HG03159 (cell line): ENCODE results near the gene ATG13.
"Not testable (repeated sequence)": the region's sequence is repeated elsewhere in the genome, so short reads cannot be mapped to it uniquely, and the experiment has no call there.

ENCODE experiments used
- ATAC-seq: cut with Tn5 transposase; IDR thresholded peaks from one replicate; pipeline ENCODE4 v1.9.1; 2021; ENCODE audit warnings: mild to moderate bottlenecking, moderate library complexity; ENCODE audit not compliant: unreplicated experiment

ATG13 gene

DNA sequence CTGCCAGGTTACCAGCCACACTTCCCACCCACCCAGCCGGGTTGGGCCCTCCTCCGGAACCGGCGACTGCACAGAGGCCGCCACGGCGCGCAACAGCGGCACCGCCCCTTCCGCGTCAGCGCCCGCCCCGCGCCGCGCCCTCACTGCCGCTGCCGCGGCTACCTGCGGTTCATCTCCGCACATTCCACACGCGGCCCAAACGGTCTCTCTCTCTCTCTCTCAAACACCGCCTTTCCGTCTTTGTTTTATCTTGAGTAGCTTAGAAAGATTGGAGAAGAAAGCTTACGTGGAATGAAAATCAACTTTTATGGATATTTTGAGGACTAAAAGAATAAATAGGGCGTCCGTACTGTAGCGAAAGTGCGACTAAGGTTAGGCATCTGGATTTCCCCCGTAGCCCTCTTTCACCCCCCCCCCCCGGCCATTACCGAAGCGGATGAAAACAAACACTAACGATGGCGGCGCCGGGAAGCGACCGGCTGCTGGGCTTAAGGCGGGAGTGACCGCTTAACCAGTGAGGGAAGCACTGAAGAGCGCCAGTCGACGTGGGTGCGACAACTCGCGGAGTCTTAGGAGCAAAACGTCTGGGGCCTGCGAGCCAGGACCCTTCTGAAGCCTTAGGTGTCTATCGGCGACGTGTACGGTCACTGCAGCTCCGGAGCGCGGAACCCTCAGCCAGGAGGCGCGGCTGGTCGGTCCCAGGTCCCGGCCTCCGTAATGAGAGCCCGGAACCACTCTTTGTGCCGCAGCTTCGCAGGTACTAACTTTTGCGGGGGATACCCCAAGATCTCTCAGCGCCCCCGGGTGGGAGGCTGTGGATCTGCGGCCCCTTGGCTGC is at the start of gene ATG13, which contains the start of gene HARBI1:
Gene ATG13 (plus strand): TSS at position 420 of the 838 bp plus-strand sequence. CDS start 26,739 bp downstream, outside the sequence.
Gene HARBI1 (minus strand): TSS at position 94 of the 838 bp plus-strand sequence. CDS start 990 bp downstream, outside the sequence.
- peak; percentile 91 for ATAC-seq

DNA sequence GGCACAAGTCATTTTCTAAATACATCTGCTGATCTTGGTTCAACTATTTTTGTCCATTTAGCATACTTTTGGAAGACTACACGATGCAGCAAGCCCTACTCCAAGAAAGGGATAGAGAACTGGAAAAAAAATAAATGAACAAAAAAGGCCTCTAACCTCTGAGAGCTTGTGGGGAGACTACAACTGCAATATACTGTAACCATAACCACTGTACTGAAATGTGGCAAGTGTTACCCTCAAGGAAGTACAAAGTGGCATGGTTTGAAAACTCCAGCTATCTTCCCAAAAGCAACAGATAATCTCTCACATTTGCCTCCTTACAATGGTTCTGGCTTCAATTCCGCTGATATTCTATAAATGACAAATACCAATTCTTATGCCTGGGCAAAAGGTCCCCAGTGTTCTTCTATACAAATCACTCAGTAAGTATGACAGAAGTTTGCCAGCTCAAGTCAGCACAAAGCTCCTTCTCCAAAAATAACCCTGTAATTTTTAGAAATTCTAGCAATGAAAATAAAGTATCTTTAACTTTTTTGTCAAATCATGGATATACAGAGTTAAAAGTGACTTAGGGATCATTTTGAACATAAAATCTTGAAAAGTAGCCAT is 46.5 kb upstream of the ATG13 start:
- no peak for ATAC-seq

DNA sequence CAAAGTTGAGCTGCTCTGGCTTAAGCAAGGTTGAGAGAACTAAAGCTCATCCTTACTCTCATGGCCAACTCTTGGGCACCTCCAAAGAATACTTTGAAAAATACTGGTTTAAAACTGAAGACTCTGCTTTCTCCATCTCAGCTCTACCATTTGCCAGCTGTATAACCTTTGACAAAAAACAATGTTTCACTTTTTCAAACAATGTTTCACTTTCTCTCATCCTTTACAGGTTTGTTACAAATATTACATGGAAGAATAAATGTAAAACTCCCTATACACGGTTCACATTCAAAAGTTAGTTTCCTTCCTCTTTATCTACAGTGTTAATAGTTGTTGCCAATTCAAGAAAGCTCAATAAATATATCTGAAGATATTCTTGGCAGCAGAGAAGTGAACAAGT is 42.7 kb upstream of the ATG13 start:
- no peak for ATAC-seq

DNA sequence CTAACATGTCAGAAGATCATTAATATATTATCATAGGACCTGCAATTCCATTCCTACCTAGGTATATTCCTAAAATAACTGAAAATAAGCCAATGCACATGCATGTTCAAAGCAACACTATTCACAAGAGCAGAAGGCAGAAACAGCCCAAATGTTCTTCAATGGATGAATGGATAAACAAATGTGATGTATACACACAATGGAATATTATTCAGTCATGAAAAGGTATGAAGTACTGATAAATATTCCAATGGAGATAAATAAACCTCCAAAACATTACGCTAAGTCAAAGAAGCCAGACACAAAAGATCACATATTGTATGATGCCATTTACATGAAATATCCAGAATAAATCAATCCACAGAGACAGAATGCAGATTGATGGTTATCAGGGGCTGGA is 40.3 kb upstream of the ATG13 start:
- no peak for ATAC-seq

DNA sequence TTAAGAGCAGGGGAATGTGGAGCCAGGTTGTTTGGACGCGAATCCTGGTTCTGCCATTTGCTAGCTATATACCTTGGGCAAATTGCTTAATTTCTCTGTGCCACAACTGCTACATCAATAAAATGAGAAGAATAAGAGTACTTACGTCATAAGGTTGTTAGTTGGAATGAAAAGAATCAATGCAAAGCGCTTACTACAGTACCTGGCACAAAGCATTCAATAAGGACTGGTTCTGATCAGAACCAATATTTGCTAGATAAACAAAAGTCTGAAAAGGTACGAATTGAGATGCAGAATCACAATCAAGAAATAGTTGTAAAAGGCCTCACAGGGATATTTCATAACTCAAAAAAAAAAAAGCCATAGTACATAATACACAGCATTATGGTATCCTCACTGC is 34.8 kb upstream of the ATG13 start:
- ATAC-seq: no peak

DNA sequence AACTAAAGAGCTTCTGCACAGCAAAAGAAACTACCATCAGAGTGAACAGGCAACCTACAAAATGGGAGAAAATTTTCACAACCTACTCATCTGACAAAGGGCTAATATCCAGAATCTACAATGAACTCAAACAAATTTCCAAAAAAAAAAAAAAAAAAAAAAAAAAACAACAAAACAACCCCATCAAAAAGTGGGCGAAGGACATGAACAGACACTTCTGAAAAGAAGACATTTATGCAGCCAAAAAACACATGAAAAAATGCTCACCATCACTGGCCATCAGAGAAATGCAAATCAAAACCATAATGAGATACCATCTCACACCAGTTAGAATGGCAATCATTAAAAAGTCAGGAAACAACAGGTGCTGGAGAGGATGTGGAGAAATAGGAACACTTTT is 33.8 kb upstream of the ATG13 start:
- not testable (repeated sequence) for ATAC-seq

DNA sequence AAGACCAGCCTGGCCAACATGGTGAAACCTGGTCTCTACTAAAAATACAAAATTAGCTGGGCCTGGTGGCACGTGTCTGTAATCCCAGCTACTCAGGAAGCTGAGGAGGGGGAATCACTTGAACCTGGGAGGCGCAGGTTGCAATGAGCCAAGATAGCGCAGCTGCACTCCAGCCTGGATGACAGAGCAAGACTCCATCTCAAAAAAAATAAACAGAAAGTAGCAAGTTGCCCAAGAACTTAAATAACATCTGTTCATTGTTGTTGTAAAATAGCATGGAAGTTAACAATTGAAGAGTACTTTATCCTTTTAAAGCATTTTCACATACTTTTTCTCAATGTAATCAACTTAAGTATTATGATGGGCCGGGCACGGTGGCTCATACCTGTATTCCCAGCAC is 29.2 kb upstream of the ATG13 start:
- no peak for ATAC-seq

DNA sequence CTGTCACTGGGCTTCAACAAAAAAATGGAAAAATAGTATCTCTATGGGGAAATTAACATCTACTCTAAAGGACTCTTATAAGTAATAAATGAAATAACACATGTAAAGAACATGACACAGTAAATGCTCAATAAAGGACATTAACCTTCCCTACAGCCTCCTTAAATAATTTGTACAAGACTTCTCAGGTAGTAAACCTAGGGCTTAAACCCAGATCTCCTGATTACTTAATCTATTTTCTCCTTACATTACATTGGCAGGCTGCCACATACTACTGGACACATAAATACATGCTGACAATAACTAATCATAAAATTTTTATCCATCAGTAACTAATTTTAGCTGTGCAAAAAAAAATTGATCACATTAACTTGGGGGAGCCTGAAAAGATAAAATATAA is 28.4 kb upstream of the ATG13 start:
- ATAC-seq: no peak

DNA sequence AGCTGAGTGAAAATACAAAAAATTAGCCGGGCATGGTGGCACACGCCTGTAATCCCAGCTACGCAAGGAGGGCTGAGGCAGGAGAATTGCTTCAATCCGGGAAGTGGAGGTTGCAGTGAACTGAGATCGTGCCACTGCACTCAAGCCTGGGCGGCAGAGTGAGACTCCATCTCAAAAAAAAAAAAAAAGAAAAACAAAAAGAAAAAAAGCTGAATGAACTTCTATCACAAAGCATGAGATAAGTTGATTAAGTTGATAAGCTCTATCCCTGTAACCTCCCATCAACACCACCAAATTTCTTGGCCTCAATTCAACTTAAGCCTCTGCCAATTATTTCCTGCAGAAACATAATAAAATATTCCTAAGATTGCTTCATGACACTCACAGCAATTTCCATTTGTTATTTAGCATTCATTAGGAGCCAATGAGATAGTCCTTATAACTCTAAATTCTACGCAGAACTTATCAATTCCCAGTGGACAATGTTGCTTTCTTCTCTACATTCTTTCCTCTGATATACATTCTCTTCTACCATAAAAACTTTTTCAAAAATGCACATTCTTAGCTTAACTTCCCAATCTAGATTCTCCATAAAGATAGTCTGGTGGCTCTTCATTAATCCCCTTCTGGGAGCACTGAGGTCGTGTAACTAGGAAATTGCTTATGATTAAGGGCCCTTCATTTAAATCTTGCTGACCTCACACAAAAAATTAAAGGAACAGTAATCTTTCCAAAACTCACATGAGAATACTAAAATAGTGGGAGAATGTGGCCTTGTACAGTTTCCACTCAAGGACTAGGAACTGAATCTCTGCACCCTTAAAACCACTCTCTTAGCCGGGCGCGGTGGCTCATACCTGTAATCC is 26.4 kb upstream of the ATG13 start:
- ATAC-seq: no peak

DNA sequence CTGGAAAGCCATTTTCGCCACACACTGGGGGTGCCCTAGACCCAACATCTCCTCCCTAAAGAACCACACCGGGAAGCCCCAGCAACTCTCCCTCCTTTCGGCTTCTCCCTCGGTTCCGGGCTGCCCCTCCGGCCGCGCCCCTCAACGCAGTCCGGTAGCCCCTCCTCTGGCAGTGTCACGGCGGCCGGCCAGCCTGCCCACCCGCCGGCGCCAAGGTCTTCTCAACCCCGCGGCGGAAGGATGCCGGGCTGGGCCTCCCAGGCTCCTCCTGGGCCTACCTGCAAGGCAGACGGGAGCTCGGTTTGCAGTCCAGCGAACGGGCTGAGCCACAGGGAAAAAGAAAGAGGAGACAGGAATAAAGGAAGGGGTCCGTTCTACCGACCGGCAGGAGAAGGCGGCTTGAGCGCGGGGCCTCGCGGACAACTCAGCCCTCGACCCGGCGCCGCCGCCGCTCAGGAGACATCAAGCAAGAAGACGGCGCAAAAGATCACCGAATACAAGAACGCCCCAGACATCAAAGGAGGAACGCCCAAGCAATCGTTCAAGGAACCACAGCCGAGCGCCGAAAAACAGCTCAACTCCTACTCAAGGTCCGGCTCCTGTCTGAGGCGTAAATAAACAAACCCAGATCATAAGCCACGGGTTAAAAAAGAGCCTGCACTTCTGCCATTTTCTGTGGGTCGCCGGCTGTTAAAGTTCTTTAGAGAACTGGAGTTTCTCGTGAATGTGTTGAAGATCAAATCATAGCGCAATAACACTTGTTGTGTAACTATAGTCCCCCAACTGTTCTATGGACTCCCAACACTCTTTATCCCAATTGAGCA is 23.6 kb upstream of the ATG13 start, which contains the start of gene AMBRA1:
Gene AMBRA1 (minus strand): TSS at position 474 of the 824 bp plus-strand sequence. CDS start 45,643 bp downstream, outside the sequence.
- peak; percentile 78 for ATAC-seq

DNA sequence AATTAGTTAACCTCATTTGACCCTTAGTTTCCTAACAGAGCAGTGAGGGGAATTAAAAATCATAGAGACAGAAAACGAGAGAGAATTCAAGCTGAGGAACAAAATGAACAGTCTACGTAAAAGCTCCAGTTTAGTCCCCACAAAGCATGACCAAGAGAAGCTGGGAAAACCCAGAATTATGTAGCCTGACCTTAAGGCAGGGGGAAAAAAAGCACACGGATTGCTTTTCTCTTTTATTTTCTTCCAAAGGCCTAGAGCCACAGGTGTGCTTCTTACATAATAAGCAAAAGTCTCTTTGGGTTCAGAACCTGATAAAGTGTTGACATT is 23.0 kb upstream of the ATG13 start:
- no peak for ATAC-seq

DNA sequence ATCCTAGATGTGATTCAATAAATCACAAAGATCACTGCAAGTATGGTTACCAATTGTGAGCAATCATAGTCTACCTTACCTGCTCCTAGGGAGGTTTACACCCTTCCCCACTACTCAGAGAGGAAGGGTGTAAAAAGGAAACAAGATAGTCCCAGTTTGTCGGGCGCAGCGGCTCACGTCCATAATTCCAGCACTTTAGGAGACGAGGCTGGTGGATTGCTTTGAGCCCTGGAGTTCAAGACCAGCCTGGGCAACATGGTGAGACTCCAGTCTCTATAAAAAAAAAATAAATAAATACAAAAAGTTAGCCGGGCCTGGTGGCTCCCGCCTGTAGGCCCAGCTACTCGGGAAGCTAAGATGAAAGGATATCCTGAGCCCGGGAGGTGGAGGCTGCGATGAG is 22.6 kb upstream of the ATG13 start:
- no peak for ATAC-seq

DNA sequence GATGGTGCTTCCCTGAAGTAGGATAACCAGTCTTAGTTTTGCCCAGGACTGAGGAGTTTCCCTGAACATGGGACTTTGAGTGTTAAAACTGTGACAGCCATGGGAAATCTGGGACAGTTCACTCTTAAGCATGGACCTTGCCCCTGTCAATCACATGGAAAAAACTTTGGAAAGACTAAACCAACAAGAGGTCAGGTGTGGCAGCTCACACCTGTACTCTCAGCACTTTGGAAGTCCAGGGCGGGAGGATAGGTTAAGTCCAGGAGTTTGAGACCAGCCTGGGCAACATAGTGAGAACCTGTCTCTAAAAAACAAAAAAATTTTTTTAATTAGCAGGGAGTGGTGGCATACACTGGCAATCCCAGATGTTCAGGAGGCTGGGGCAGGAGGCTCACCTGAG is 20.2 kb upstream of the ATG13 start:
- ATAC-seq: no peak

DNA sequence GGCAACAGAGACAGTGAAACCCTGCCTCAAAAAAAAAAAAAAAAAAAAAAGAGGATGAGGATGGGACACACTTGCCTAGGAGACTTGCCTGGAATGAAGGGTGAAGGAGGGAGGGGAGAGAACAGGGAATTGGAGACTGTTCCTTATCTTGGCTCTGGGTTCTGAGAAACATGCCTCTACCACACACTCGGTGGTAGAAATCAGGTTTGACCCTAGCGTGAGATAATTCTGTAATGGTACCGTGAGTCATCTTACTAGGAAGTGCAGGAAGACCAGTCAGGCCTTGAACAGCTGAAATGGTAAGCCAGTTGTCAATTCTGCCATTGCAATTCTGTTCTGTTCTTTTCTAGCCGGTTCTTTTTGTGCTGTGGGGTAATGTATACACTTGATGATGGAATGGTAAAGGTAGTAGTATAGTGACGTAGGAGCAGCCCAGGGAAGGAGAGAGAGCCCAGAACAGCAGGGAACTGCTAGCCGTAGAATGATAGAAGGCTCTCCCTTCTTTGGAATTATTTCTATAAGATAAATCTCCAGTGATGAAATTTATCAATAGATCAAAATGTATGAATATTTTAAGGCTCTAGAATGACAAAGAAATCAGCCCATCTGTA is 19.6 kb upstream of the ATG13 start:
- no peak for ATAC-seq

DNA sequence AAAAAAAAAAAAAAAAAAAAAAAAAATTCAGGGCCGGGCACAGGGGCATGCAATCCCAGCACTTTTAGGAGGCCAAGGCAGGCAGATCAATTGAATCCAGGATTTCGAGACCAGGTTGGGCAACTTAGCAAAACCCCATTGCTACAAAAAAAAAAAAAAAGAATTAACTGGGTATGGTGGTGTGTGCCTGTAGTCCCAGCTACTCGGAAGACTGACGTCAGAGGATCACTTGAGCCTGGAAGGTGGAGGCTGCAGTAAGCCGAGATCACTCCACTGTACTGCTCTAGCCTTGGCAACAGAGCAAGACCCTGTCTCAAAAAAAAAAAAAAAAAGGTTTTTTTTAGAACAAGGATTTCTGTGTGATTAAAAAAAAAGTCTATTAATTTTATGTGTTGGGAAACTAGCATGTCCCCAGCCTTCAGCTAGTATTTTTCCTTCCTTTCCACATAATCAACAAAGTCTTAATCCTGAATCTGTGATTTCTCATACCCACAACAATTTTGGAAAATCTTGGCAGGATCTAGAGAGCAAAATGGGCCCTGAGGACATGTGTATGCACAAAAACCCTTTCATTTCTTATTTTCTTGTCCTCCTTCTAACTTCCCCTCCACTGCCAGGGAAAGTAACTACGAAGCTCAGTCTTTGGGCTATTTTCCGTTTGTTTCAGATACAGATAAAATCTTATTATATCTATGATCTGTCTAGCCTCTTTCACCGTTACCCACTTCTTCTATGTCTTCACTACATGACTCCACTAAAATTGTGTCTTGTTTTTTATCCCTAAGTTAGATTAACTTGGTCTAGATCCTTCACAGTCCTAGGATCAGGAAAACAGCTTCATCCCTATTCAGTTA is 17.8 kb upstream of the ATG13 start:
- no peak for ATAC-seq

DNA sequence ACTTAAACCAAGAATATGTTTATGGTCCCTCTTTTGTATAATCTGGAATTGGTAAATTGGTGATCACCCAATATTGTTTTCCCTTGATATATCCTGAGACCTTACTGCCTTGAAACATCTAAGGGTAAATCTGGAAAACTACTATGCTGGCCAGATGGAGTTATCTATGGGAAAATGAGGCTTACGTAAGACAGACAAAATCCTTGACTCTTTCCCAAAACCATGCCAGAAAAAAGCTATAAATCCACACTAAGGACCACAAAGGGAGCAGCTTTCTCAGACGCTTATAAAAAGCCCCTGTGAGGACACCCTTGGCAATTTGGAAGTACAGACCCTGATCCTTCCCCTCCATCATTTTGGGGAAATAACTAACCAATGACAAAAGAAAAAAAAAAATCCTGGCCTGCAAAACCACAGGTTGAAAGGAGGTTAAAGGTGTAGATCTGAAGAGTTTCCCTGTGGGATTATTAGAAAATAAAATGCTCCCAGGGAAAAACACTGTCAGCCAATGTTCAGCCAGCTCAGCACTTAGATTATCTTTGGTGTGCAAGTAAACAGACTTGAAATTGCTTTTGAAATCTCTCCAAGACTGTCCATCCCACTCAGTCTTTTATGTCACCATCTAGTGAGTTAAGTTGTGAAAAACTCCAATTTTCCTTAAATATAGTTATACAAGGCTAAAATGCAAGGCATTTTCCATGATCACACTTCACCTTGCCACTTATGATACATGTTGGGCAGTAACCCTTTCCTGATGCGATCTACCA is 17.0 kb upstream of the ATG13 start:
- no peak for ATAC-seq

DNA sequence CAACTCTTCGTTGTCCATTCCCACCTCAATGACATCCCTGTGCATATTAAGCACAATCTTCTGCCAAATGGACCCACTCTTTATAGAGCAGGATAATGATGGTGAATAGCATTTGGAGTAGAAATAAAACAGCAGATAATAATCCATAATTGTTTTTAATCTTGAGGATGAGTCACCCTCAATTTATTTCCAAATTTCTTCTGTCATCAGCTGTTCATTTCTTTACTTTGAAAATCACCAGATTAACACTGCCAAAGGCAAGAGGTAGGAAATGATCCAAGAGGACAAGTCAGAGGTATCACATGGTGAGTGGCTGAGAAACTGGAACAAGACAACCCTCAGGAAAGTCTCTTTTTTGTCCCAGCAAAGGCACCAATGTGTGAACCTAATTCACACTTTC is 16.2 kb upstream of the ATG13 start:
- ATAC-seq: no peak

DNA sequence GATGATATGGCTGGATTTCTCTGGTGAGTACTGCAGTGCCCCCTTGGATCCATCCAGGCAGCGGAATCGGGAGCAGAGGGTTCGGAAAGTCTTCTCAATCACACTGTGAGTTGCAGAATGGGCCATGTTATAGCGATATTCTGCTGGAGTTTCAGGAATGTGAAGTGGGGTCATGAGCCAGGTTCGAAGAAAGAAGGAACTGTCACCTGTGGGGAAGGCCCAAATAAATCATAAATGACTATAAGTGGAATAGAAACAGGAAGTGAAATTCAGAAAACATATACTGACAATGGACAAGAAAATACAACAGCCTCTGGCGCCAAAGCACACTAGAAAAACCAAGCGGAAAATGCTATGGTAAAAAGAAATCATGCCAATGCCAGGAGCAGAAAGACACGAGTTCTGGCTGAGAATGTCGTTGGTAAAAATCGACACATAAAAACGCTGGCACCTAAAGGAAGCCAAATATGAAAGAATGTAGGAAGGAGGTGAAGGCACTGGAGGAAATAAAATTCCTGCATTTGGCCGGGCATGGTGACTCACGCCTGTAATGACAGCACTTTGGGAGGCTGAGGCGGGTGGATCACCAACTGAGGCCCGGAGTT is 13.5 kb upstream of the ATG13 start:
- ATAC-seq: no peak
